Measurements from ENCODE around the gene GNA14. TPM values are rescaled to one million over a fixed set of nuclear protein-coding genes. Genes with fewer than 3 reads are reported as not detected.

The GNA14 gene
- polyA plus RNA-seq, 1 donor from 2014 or later: 0.40 TPM

GRCh38 chr9:77427256-77427927 is 220.7 kb downstream of the GNA14 start:
- Histone ChIP-seq H3K79me2 (replicated peaks; ENCODE audit: insufficient read depth, low read length) (no peaks in the 10 kb centered on the region), H3K27me3 (ENCODE audit: insufficient read depth, low read depth, low read length) (no peaks in the 10 kb centered on the region), H3K4me2 (ENCODE audit: low read length) (no peak overlapping the region), H3K9ac (ENCODE audit: low read length) (no peak overlapping the region), H3F3A (ENCODE audit: insufficient read depth, low read length, poor library complexity, severe bottlenecking) (no peaks in the 10 kb centered on the region), H2AFZ (ENCODE audit: low read depth, low read length) (no peak overlapping the region), H3K9me3 (ENCODE audit: low read length) (no peaks in the 10 kb centered on the region), H4K20me1 (ENCODE audit: insufficient read depth) (no peaks in the 10 kb centered on the region), H3K27ac (ENCODE audit: low read length) (no peak overlapping the region), H3K9me2 (ENCODE audit: insufficient read depth, low read length) (no peaks in the 10 kb centered on the region), H3K36me3 (ENCODE audit: insufficient read depth, low read length) (no peaks in the 10 kb centered on the region), H3K4me3 (ENCODE audit: low read length) (no peak overlapping the region)
- TF ChIP-seq MXI1 (conservative IDR thresholded peaks at IDR 0.05; ENCODE audit: poor library complexity, severe bottlenecking) (no peak), RAD21 (conservative IDR thresholded peaks at IDR 0.05) (no peak), REST (IDR thresholded peaks at IDR 0.05; ENCODE audit: borderline replicate concordance) (no peak), TAF1 (IDR thresholded peaks at IDR 0.05; ENCODE audit: low read depth) (no peak), EP300 (conservative IDR thresholded peaks at IDR 0.05; ENCODE audit: poor library complexity, severe bottlenecking) (no peak)

- H3K4me2 ChIP-seq (ENCODE audit: low read length): no peak overlapping the region
- TF ChIP-seq EZH2 (IDR thresholded peaks at IDR 0.05; ENCODE audit: borderline replicate concordance, insufficient read depth, low read length, poor library complexity, severe bottlenecking) (no peak), TAF1 (IDR thresholded peaks at IDR 0.05; ENCODE audit: low read depth) (no peak), EP300 (conservative IDR thresholded peaks at IDR 0.05; ENCODE audit: poor library complexity, severe bottlenecking) (no peak), POLR2AphosphoS5 (IDR thresholded peaks at IDR 0.05) (no peak), REST (IDR thresholded peaks at IDR 0.05; ENCODE audit: borderline replicate concordance) (no peak), SMC3 (conservative IDR thresholded peaks at IDR 0.05; ENCODE audit: poor library complexity) (no peak), RAD21 (conservative IDR thresholded peaks at IDR 0.05) (no peak), MXI1 (conservative IDR thresholded peaks at IDR 0.05; ENCODE audit: poor library complexity, severe bottlenecking) (no peak), CTCF (IDR thresholded peaks at IDR 0.05; ENCODE audit: poor library complexity, severe bottlenecking) (no peak)
- H4K20me1 ChIP-seq (ENCODE audit: insufficient read depth): no peaks in the 10 kb centered on the region
- no peak overlapping the region for H3K4me3 ChIP-seq (ENCODE audit: low read length)
- H3K27ac ChIP-seq (ENCODE audit: low read length): no peak overlapping the region
- no peaks in the 10 kb centered on the region for H3F3A ChIP-seq (ENCODE audit: insufficient read depth, low read length, poor library complexity, severe bottlenecking)
- no peaks in the 10 kb centered on the region for H3K27me3 ChIP-seq (ENCODE audit: insufficient read depth, low read depth, low read length)
- no peaks in the 10 kb centered on the region for H3K36me3 ChIP-seq (ENCODE audit: insufficient read depth, low read length)
- no peak overlapping the region for H2AFZ ChIP-seq (ENCODE audit: low read depth, low read length)
- no peaks in the 10 kb centered on the region for H3K79me2 ChIP-seq (replicated peaks; ENCODE audit: insufficient read depth, low read length)
- H3K9ac ChIP-seq (ENCODE audit: low read length): no peak overlapping the region
- no peaks in the 10 kb centered on the region for H3K9me3 ChIP-seq (ENCODE audit: low read length)
- no peaks in the 10 kb centered on the region for H3K9me2 ChIP-seq (ENCODE audit: insufficient read depth, low read length)
Measured at GRCh38 chr9:77426712-77427111, 221.4 kb downstream of the GNA14 start.
